HepG2 (cell line): Measurements from ENCODE around the gene MPP1. TPM values are rescaled to one million over a fixed set of nuclear protein-coding genes. Genes with fewer than 3 reads are reported as not detected.

Experiments used
- ARID2 ChIP-seq: sonication (generic); formaldehyde crosslinking; IDR thresholded peaks from 2 replicates; pipeline ENCODE4 v1.8.1; 2022; ENCODE audit warnings: mild to moderate bottlenecking, missing genetic modification reagents, borderline replicate concordance
- BHLHE40 ChIP-seq: IDR thresholded peaks from 2 replicates; pipeline ENCODE4 v1.6.1; 2011; ENCODE audit warnings: low read length, improper control_type of control experiment
- CBFB ChIP-seq: sonication (generic); formaldehyde crosslinking; IDR thresholded peaks from 2 replicates; pipeline ENCODE4 v1.4.0; 2020; ENCODE audit warnings: missing genetic modification reagents
- DR1 ChIP-seq: sonication (generic); formaldehyde crosslinking; IDR thresholded peaks from 2 replicates; pipeline ENCODE4 v1.8.0; 2021; ENCODE audit warnings: mild to moderate bottlenecking, missing genetic modification reagents, inconsistent platforms
- FOXA1 ChIP-seq, 2 experiments: fragments of 450-650 bp in 1 of 2; sonication (generic) in 1 of 2; formaldehyde crosslinking in 1 of 2; IDR thresholded peaks; 2 replicates each; pipeline versions ENCODE4 v1.4.0 to v1.6.1; 2016 to 2020; ENCODE audit warnings: missing genetic modification reagents in 1 of 2
- FOXK1 ChIP-seq: sonication (generic); formaldehyde crosslinking; IDR thresholded peaks from 2 replicates; pipeline ENCODE4 v1.4.0; 2020; ENCODE audit warnings: low read depth, missing genetic modification reagents, borderline replicate concordance
- HNF1B ChIP-seq: sonication (generic); formaldehyde crosslinking; IDR thresholded peaks from 2 replicates; pipeline ENCODE4 v1.5.1; 2020; ENCODE audit warnings: mild to moderate bottlenecking, moderate library complexity, missing genetic modification reagents
- HNRNPL ChIP-seq: fragments of 200-400 bp; formaldehyde crosslinking; IDR thresholded peaks from 2 replicates; pipeline ENCODE4 v1.6.1; 2017; ENCODE audit warnings: mild to moderate bottlenecking, low read depth, low read length
- KDM3A ChIP-seq: IDR thresholded peaks from 2 replicates; pipeline ENCODE4 v1.6.1; 2018; ENCODE audit warnings: low read depth, missing compliant biosample characterization
- NFYC ChIP-seq: IDR thresholded peaks from 2 replicates; pipeline ENCODE4 v1.6.1; 2016; ENCODE audit warnings: missing genetic modification reagents, missing compliant biosample characterization
- PATZ1 ChIP-seq: sonication (generic); formaldehyde crosslinking; IDR thresholded peaks from 2 replicates; pipeline ENCODE4 v1.4.0; 2020; ENCODE audit warnings: missing genetic modification reagents
- RBFOX2 ChIP-seq: fragments of 200-400 bp; formaldehyde crosslinking; IDR thresholded peaks from 2 replicates; pipeline ENCODE4 v1.6.1; 2017; ENCODE audit warnings: low read depth, mild to moderate bottlenecking, low read length
- REL ChIP-seq: sonication (generic); formaldehyde crosslinking; conservative IDR thresholded peaks from 2 replicates; pipeline ENCODE4 v1.8.0; 2022; ENCODE audit warnings: mild to moderate bottlenecking, missing genetic modification reagents, moderate library complexity
- SIX1 ChIP-seq: sonication (generic); formaldehyde crosslinking; IDR thresholded peaks from 2 replicates; pipeline ENCODE4 v1.4.0; 2020; ENCODE audit warnings: missing genetic modification reagents, borderline replicate concordance
- SP5 ChIP-seq: IDR thresholded peaks from 2 replicates; pipeline ENCODE4 v1.6.1; 2016; ENCODE audit warnings: low read depth, borderline replicate concordance
- ZBTB43 ChIP-seq: sonication (generic); formaldehyde crosslinking; conservative IDR thresholded peaks from 2 replicates; pipeline ENCODE4 v1.4.0; 2020; ENCODE audit warnings: missing genetic modification reagents
- ZNF121 ChIP-seq: sonication (generic); formaldehyde crosslinking; IDR thresholded peaks from 2 replicates; pipeline ENCODE4 v1.5.0; 2020; ENCODE audit warnings: mild to moderate bottlenecking, missing genetic modification reagents
- ZNF614 ChIP-seq: IDR thresholded peaks from 2 replicates; pipeline ENCODE4 v1.6.1; 2018; ENCODE audit warnings: missing biosample characterization, missing genetic modification reagents, inconsistent platforms, borderline replicate concordance
- polyA plus RNA-seq, 8 experiments: library from polyadenylated mRNA; depleted of rRNA in 3 of 8; stranded (reverse) in 7 of 8; unstranded in 1 of 8; fragments of >200 nt; fragmentation: Illumina TruSeq in 4 of 8; extraction: Trizol in 4 of 8; gene quantifications; 2 replicates each; pipeline versions ENCODE4 v1.2.1 to v1.2.3, GENCODE V29; 2011 to 2016; ENCODE audit warnings: low read depth in 4 of 8, missing spikeins in 1 of 8, mixed read lengths in 1 of 8; ENCODE audit not compliant: insufficient read depth in 1 of 8
- total RNA-seq, 5 experiments: library from RNA; depleted of rRNA; stranded (reverse); fragments of >200 nt; fragmentation: Illumina TruSeq; extraction: Trizol; gene quantifications; 2 replicates each; pipeline ENCODE4 v1.2.3, GENCODE V29; 2016; ENCODE audit warnings: low read depth in 1 of 5
- TF ChIP-seq, protein P1 (sequence below): sonication (generic); formaldehyde crosslinking; IDR thresholded peaks from 2 replicates; pipeline ENCODE4 v1.8.0; 2022; ENCODE audit warnings: missing genetic modification reagents, mild to moderate bottlenecking, moderate library complexity, borderline replicate concordance
- TF ChIP-seq, protein P2 (sequence below): sonication (generic); formaldehyde crosslinking; IDR thresholded peaks from 2 replicates; pipeline ENCODE4 v1.9.0; 2021; ENCODE audit warnings: missing genetic modification reagents, borderline replicate concordance

Gene MPP1
- total and polyA plus RNA-seq, 2 of the 13 experiments (the other 11 are each of a cell fraction or from before 2014, with no cell fraction given): 7.8 to 8.1 TPM

DNA sequence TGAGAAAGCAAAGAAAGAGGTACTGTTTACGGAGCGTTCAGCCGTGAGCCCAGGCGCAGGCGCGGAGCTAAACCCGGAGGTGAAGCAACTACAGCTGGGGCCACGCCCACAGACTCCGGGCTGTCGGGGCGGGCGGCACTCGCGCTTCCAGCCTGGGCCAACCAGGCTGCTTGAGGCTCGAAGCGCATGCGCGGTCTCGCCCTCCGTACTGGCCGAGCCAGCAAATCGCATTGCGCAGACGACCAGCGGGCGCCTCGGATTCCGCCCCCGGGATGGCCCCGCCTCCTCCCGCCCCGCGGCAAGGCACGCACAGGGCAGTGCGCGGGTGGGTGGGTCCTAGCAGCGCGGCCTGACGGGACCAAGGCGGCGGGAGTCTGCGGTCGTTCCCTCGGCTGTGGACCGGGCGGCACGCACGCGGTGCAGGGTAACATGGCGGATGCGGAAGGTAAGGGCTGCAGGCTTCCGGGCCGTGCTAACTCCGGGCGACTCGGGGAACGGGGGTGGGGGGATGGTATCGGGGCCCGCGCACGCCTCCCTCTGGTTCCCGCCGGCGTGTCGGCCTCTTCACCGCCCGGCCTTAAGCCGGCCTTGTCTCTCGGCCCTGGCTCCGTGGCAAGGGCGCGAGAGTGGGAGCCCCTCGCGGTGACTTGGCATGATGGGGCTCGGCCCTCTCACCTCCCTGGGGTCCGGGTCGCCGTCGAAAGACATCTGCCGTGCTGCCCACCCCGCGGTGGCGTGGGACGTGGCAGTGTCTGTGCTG lies 42.6 kb downstream of the MPP1 start, which contains the start of gene DKC1 (continued):
- TF ChIP-seq, protein P1, sequence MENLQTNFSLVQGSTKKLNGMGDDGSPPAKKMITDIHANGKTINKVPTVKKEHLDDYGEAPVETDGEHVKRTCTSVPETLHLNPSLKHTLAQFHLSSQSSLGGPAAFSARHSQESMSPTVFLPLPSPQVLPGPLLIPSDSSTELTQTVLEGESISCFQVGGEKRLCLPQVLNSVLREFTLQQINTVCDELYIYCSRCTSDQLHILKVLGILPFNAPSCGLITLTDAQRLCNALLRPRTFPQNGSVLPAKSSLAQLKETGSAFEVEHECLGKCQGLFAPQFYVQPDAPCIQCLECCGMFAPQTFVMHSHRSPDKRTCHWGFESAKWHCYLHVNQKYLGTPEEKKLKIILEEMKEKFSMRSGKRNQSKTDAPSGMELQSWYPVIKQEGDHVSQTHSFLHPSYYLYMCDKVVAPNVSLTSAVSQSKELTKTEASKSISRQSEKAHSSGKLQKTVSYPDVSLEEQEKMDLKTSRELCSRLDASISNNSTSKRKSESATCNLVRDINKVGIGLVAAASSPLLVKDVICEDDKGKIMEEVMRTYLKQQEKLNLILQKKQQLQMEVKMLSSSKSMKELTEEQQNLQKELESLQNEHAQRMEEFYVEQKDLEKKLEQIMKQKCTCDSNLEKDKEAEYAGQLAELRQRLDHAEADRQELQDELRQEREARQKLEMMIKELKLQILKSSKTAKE (CRISPR knock-in tag): peak; percentile 10; the same call in 1 of the 2 replicates
- TF ChIP-seq HNF1B (CRISPR knock-in tag) (peak; percentile 67), BHLHE40 (peak; percentile 25; the same call in 1 of the 2 replicates), HNRNPL (0 out of 2 replicates have a peak, but pooled peaks have one; percentile 25), ZNF614 (CRISPR knock-in tag) (no peak), ARID2 (CRISPR knock-in tag) (no peak), RBFOX2 (peak; percentile 90), FOXK1 (peak; percentile 50; the same call in 1 of the 2 replicates), SP5 (peak; percentile 19; the same call in 1 of the 2 replicates), KDM3A (0 out of 2 replicates have a peak, but pooled peaks have one; percentile 16), REL (CRISPR knock-in tag) (no peak), CBFB (CRISPR knock-in tag) (no peak; the same call in 1 of the 2 replicates), ZNF121 (CRISPR knock-in tag) (no peak), SIX1 (no peak), ZBTB43 (CRISPR knock-in tag) (0 out of 2 replicates have a peak, but pooled peaks have one; percentile 24), PATZ1 (peak; percentile 36; the same call in 1 of the 2 replicates), FOXA1 (IDR thresholded peaks at IDR 0.05) (no peak), FOXA1 (CRISPR knock-in tag; IDR thresholded peaks at IDR 0.05) (peak; percentile 64; the same call in 1 of the 2 replicates), NFYC (CRISPR knock-in tag) (peak; percentile 76), DR1 (CRISPR knock-in tag) (peak; percentile 65)
- TF ChIP-seq, protein P2, sequence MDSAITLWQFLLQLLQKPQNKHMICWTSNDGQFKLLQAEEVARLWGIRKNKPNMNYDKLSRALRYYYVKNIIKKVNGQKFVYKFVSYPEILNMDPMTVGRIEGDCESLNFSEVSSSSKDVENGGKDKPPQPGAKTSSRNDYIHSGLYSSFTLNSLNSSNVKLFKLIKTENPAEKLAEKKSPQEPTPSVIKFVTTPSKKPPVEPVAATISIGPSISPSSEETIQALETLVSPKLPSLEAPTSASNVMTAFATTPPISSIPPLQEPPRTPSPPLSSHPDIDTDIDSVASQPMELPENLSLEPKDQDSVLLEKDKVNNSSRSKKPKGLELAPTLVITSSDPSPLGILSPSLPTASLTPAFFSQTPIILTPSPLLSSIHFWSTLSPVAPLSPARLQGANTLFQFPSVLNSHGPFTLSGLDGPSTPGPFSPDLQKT (CRISPR knock-in tag): peak; percentile 34; the same call in 1 of the 2 replicates
